ENCODE data around the gene SPATA25.
A peak's percentile ranks its signal among the peaks of the same experiment; 100 is the strongest.
"Not testable (repeated sequence)": the region's sequence is repeated elsewhere in the genome, so short reads cannot be mapped to it uniquely, and the experiment has no call there.

Gene SPATA25, protein sequence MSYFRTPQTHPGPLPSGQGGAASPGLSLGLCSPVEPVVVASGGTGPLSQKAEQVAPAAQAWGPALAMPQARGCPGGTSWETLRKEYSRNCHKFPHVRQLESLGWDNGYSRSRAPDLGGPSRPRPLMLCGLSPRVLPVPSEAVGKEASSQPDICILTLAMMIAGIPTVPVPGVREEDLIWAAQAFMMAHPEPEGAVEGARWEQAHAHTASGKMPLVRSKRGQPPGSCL

DNA sequence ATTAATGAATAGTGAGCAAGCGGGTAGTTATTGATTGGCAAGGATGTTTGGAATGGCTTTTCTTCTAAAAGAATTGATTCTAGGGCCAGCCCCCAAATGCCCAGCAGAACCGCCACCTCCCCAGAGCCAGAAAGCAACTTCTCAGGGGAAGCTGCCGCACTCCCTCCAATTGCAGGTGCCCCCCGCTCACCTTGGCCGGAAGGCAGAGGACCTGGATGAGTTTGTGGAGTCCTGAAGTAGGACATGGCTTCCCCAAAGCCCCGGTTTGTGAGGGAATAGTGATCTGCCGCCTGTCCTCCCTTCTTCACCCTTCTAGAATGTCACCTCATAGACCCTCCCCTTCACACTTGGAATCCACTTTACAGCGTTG lies at the start of gene SPATA25:
TSS of gene SPATA25 (minus strand) at position 277 of the 370 bp plus-strand sequence. CDS start at position 245, 32 bp downstream.
- DNase-seq, result no peak

DNA sequence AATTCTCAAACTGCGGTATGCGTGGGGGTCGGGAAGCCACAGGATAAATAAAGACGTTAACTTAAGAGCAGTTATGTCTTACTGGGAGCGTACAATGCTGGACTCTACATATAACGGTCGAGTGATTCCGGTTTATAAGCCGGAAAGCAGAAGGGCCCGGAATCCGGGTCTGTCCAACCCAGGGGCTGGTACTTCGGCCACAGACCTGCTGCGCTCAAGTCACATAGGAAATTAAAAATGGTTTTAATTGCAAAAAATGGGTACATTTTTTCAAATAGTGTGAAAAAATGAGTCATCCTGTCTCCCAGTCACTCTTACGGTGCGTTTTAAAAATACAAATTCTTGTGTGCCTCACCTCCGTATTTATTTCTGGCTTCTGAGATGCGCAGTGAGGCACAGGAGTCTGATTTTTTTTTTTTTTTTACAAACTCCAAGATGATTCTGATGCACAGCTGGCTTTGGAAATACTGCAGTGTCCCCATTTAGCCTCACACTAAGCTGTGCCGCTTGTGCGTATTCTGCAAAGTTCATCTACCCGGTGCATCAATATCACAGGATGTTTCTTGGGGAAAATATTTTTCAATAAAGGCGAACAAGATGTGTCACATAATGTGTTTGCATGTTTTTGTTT lies 48.1 kb upstream of the SPATA25 start:
- DNase-seq, result no peak

DNA sequence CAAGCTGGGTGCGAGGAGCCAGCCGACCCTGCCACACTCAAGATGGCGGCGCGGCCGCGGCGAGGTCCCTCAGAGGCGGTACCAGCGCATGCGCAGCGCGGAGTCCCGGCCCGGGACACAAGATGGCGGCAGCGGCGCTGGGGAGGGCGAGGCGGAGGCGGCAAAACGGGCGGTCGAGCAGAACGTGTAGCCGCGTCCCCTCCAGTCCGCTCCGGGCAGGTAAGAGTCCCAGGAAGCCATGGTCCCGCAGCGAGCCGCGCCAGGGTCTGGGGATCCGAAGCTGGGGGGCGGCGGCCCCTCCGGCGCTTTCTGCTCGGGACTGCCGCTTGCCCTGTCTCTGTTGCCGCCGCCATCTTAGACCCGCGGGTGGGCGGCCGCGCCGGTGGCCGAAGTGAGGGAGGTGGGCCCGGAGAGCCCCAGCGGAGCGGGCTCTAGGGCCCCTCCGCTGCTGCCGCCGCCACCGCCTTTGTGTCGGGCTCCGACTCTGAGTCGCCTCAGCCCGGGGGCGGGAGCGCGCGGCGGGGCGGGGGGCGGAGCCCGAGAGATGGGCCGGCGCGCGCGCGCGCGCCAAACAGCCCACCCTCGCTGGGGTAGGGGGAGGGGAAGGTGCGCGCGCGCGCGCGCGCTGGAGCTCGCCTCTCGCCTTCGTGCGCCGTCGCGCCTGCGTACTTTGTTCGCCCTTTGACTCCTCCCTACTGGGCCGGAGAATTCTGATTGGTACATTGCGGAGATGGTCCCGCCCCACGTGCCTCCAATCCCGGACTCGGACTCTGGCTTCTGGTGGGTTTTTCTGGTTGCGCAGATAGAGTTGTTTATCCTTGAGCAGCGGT lies 47.4 kb upstream of the SPATA25 start, which contains the start of gene PCIF1:
TSS of gene PCIF1 (plus strand) at position 98 of the 830 bp plus-strand sequence. CDS start 4,317 bp downstream, outside the sequence.
- peak; percentile 93 to 98 for DNase-seq

DNA sequence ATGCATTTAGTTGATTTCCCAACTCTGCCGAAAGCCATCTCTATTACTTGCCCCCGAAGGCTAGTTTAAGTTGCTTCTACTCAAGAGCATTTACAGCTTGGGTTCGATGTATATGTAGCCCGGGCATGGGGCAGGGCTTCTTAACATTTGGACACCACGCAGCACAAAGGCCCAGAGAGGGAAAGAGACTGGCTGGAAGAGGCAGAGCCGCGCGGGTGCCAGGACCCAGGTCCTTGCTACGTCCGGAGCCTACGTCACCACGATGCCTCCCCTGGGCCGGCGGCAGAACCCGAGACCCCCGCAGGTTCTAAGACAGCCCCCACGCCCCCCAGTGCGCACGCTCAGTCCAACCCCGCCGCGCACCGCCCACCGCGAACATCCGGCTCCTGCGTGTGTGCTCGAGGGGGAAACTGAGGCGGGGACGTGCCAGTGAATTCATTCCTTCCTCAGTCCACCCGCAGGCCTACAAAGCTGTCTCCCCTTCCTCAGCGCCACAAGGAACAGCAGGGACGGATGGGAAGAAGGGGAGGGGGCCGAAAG lies 46.7 kb upstream of the SPATA25 start:
- no peak for DNase-seq

DNA sequence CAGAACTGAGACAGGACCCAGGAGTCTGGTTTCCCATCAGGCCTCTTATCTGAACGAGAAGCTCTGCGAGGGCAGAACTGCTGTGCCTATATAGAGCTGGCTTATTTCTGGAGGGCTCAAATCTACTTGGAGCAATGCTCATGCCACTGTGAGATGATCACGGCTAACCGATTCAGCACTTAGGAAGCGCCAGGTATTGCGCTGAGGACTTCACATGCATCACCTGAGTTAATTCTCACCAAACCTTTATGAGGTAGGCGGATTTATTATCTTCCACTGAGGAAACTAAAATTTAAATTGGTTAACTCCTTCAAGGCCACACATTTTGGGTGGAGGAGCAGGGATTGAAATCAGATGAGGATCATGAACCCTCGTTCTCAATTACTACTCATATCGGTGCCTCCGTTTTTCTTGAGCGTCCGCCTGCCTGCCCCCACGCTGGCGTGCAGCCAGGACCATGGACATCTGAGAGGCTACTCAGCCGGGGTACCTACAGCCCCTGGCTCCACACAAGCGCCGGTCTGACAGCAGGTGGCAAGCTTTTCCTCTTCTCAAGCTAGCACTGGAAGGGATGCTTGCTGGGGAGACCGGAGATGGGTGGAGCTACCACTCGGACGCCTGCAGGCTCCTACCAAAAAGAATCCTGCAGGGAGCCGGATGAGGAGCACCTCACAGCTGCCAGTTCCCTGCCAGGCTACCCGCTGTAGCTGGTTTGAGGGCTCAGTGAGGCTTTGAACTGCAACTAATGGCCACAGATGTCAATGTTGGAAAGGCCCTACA lies 46.0 kb upstream of the SPATA25 start:
- peak; percentile 17 to 34 for DNase-seq

DNA sequence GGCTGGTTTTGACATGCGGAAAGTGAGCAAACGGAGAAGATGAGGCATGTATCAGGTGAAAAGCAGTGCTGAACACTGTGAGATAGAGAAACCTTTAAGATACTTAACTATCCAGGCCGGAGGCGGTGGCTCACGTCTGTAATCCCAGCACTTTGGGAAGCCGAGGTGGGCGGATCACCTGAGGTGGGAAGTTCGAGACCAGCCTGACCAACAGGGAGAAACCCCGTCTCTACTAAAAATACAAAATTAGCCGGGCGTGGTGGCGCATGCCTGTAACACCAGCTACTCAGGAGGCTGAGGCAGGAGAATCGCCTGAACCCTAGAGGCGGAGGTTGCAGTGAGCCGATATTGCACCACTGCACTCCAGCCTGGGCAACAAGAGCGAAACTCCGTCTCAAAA lies 44.3 kb upstream of the SPATA25 start:
- not testable (repeated sequence) for DNase-seq

DNA sequence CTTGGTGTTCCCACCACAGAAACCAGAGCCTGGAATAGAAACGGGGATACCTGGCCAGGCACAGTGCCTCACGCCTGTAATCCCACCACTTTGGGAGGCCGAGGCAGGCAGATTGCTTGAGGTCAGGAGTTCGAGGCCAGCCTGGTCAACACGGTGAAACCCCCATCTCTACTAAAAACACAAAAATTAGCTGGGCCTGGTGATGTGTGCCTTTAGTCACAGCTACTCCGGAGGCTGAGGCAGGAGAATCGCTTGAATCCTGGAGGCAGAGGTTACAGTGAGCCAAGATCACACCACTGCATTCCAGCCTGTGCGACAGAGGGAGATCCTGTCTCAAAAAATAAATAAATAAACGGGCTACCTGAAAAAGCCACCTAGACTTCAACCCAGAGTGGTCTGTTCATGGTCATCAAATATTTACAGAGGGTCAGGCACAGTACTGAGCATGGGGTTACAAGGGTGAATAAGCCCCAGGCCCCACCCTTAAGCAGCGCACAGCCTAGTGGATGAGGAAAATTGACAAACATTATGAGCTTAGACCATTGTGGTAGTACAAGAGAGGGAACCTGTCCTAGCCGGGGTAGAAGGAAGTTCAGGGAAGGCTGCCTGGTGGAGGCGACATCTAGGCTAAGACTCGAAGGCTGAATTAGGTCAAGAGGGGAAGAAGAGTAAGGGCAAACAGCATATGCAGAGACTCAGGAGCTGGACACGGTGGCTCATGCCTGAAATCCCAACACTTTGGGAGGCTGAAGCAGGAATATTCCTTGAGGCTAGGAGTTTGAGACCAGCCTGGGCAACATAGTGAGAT lies 39.9 kb upstream of the SPATA25 start:
- DNase-seq, result no peak

DNA sequence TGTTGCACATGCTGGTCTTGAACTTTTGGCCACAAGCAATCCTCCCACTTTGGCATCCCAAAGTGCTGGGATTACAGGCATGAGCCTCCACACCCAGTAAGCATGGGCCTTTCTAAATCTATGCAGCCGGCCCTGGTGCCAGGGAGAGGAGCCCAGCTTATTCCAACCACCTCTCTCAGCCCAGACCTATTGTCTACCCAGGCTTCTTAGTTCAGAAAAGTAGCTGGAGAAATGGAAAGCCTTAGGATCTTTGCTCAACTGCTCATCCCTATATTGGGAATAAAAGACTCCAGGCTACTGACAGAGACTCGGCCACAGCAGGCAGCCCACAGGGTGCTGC lies 39.3 kb upstream of the SPATA25 start:
- no peak for DNase-seq

DNA sequence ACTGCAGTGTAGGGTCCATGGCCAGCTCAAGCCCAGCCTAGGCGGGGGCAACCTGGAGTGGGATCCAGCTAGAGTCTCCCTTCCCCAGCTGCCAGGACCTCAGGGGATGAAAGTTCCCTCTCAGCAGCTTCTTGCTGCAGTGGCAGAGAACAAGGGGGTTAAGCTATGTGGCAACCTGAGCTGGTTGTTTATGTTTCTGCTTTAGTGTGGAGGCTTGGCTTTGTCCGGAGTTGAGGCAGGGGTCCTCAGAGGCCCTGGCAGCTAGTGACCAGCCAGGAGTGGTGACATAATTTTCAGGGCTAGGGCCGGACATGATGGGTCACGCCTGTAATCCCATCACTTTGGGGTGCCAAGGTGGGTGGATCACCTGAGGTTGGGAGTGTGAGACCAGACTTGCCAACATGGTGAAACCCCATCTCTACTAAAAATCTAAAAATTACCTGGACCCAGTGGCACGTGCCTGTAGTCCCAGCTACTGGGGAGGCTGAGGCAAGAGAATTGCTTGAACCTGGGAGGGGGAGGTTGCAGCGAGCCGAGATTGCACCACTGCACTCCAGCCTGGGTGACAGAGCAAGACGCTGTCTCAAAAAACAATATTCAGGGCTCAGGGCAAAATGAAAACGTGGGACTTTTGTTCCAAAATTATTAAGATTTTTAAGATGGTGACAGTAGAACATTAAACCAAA lies 38.5 kb upstream of the SPATA25 start:
- DNase-seq, result no peak

DNA sequence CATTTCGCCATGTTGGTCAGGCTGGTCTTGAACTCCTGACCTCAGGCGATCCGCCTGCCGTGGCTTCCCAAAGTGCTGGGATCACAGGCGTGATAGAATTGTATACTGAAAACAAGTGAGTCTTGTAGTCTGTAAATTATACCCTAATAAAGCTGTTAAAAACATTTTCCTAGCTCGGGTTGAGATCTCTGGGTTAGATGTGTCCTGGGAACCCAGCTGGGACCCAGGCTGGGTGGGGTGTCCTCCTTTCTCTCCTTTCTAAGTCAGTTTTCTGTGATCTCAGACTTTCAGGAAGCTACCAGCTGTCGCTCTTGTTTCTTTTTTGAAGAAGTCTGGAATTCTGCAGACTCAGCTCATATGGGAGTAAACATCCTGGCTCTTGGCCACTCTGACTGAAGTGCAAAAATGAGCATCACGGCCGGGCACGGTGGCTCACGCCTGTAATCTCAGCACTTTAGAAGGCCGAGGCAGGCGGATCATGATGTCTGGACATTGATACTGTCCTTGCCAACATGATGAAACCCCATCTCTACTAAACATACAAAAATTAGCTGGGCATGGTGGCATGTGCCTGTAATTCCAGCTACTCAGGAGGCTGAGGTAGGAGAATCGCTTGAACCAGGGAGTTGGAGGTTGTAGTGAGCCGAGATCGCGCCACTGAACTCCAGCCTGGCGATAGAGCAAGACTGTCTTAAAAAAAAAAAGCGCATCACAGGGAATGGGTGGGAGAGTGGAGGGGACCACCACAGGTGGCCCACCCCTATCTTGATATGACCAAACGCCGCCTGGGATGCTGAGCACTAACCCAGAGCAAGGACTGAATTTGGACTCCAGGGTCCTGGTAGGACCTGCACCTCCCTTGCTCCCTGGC lies 37.2 kb upstream of the SPATA25 start:
- peak in 1 of 2 donors; percentile 36 for DNase-seq

DNA sequence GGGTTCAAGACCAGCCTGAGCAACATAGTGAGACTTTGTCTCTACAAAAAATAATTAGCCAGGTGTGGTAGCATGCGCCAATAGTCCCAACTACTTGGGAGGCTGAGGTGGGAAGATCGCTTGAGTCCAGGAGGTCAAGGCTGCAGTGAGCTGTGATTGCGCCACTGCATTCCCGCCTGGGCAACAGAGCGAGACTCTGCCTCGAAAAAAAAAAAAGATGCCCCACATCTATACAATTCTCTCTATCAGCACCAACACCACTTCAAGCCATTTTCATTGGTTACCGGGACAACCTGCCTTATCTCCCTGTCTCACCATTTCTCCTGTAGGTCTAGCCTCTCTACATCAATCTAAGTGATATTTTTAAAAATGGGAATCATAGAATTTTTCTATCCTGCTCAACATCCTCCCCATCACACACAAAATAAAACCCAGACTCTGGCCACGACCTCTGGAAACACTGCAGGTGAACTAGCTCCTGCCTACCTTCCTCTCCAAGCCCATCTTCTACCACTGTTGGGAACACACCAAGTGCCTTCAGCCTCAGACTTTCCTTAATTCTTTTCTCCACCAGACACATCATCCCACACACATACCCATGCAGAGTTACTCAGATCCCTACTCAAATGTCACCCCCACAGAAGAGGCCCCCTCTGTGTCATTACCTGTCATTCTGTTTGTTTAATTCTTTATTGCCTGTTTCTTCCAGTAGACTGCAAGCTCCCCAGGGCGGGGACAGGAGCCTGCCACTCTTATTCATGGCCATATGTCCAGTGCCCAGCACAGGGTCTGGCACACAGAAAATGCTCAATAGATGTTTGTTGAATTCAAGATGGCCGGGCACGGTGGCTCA lies 34.1 kb upstream of the SPATA25 start:
- no peak for DNase-seq

DNA sequence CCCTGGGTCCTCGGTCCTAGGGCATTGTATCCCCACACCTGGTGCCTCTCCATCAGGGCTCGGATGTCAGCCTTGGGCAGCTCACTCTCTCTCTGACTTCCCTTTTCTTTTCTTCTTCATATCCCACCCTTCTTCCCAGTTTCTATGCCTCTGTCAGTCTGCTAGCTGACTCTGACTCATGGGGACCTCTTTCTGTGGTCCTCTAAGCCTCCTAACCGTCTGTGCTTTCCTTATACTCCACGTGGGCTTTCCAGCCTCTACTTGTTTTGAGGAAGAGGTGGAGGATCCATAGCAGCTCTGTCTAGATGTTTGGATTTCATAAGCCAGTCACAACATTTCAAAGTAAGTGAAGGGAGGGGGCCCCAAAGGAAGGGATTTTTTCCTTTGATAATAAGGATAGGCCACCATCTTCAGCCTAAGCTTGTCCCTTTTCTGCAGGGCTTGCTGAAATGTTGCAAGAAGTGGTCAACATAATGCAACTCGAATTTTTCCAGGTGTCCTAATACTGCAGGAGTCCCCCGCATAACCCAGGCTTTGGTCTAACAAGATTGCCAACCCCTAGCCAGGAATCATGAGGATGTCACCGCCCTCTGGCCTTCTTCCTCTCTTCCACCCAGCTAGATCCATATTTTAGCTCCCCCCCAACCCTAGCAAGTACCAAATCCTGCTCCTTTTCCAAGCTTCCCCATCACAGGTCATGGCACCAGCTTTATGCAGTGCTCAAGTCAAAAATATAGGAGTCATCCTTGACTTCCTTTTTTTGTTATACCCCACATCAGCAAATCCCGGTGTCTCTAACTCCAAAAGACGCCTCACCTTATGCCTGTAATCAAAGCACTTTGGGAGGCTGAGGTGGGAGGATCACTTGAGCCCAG lies 33.3 kb upstream of the SPATA25 start:
- DNase-seq, result no peak

DNA sequence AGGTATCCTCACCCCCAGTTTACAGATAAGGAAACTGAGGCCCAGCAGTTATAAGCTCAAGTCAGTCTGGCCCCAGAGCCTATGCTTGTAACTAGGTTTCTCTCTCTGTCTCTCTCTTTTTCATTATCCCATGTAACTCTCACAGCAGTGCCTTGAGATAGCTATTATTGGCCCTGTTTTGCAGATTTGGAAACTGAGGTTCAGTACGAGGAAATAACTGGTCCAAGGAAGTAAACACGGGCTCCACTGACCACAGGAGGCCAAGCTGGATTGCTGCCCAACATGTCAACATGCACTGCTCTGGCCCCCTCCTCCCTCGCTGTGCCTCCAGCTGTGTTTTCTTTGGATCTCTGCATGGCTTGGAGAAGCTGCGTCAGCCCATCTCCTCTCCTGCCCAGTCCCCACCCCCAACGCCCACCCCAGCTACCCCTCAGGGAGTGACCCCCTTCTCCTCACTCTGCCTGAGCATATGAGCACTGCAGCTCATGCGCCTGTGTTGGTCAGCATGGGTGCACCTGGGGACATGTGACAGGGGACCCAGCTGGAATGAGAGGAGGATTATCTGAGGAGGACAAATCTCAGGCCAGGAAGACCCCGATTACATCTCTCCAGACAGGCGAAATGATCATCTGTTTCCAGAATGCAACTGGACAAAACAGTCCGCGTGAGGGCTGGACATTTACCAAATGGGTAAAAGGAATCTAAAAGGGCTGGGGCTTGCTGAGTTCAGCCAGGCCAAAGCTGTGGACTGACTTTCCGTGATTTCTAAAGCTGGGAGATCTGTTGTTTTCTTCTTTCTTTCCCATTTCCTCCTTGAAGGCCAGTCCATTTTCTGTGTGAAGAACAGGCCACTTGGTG lies 32.3 kb upstream of the SPATA25 start:
- no peak for DNase-seq

DNA sequence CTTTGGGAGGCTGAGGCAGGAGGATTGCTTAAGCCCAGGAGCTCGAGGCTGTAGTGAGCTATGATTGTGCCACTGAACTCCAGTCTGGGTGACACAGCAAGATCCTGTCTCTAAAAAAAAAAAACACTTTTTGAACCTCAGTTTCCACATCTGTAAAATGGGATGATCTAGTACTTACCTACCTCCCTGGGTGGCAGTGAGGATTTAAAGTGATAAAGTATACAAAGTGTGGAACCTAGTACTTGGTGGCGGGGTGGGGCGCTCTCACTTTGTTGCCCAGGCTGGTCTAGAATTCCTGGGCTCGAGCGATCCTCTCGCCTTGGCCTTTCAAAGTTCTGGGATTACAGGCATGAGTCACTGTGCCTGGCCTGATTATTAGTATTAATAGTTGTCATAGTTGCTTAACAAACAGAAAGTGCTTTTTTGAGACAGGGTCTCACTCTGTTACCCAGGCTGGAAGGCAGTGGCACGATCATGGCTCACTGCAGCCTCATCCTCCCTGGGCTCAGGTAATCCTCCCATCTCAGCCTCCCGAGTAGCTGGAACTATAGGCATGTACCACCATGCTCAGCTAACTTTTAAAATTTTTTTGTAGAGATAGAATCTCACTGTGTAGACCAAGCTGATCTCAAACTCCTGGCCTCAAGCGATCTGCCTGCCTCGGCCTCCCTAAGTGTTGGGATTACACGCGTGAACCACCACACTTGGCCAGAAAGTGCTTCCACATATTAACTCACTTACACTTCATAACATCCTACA lies 31.5 kb upstream of the SPATA25 start:
- DNase-seq, result no peak

DNA sequence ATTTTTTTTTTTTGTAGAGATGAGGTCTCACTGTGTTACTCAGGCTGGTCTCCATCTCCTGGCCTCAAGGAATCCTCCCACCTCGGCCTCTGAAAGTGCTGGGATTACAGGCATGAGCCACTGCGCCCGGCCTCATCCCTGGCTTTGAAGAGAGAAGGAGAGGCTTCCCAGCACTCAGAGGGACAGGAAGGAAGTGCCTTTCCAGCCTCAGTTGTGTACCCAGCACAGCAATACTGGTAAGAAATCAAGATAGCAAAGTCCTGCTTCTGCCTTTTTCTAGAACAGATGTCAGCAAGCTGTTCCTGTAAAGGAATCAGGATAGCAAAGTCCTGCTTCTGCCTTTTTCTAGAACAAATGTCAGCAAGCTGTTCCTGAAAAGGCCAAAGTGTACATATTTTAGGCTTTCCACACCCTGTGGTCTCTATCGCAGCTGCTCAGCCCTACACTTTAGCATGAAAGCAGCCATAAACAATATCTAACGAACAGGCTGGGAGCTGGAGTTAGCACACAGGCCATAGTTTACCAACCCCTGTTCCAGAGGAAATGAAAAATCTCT lies 30.8 kb upstream of the SPATA25 start:
- DNase-seq, result no peak

DNA sequence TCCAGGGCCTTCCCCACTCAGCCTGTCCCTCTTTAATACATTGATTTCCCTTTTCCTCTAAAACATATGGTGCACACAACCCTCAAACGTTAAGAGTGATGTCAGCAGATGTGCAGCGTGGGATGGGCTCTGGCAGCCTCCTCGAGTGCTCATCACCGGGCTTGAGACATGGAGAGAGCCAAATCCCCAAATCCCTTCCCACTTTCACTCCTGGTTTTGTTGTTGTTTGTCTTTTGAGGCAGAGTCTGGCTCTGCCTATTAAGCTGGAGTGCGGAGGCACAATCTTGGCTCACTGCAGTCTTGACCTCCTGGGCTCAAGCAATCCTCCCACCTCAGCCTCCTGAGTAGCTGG lies 30.3 kb upstream of the SPATA25 start:
- no peak for DNase-seq

Data from bone marrow (tissue), 2 donors.